SK-N-SH treated with all-trans-retinoic acid at 6 μM for 48 hours (cell line): Measurements from ENCODE around the gene TMA7B.

Source experiments
- ATAC-seq: fragments of 200-7000 bp; cut with Tn5 transposase; 3 replicates; pipeline ENCODE4 v1.9.1; 2020; ENCODE audit warnings: mild to moderate bottlenecking, moderate library complexity
- ARNTL ChIP-seq: fragments of 450-650 bp; formaldehyde crosslinking; IDR thresholded peaks from 2 replicates; pipeline ENCODE4 v1.5.0; 2020; ENCODE audit warnings: low read depth, mild to moderate bottlenecking, moderate library complexity, borderline replicate concordance
- BACH2 ChIP-seq: fragments of 250-450 bp; sonication (Bioruptor Pico); IDR thresholded peaks from 2 replicates; pipeline ENCODE4 v1.9.0; 2021; ENCODE audit warnings: mild to moderate bottlenecking, borderline replicate concordance
- CREB5 ChIP-seq: fragments of 250-450 bp; sonication (Bioruptor Pico); IDR thresholded peaks from 2 replicates; pipeline ENCODE4 v1.5.1; 2020; ENCODE audit warnings: low read depth, mild to moderate bottlenecking, moderate library complexity
- CSDC2 ChIP-seq: fragments of 250-450 bp; sonication (Bioruptor Pico); IDR thresholded peaks from 2 replicates; pipeline ENCODE4 v1.5.0; 2020; ENCODE audit warnings: mild to moderate bottlenecking, moderate library complexity
- CSRNP3 ChIP-seq: fragments of 250-450 bp; sonication (Bioruptor Pico); IDR thresholded peaks from 2 replicates; pipeline ENCODE4 v1.5.1; 2021; ENCODE audit warnings: mild to moderate bottlenecking, moderate library complexity
- PATZ1 ChIP-seq: fragments of 250-450 bp; sonication (Bioruptor Pico); IDR thresholded peaks from 2 replicates; pipeline ENCODE4 v1.8.0; 2020; ENCODE audit warnings: mild to moderate bottlenecking, moderate library complexity, borderline replicate concordance
- POU6F1 ChIP-seq: fragments of 250-450 bp; sonication (Bioruptor Pico); IDR thresholded peaks from 2 replicates; pipeline ENCODE4 v1.8.0; 2021; ENCODE audit warnings: low read depth, mild to moderate bottlenecking, moderate library complexity, borderline replicate concordance
- PPARA ChIP-seq: fragments of 250-450 bp; sonication (Bioruptor Pico); IDR thresholded peaks from 2 replicates; pipeline ENCODE4 v1.5.0; 2020; ENCODE audit warnings: mild to moderate bottlenecking, borderline replicate concordance
- RARB ChIP-seq: fragments of 250-450 bp; sonication (Bioruptor Pico); IDR thresholded peaks from 2 replicates; pipeline ENCODE4 v1.8.0; 2021; ENCODE audit warnings: mild to moderate bottlenecking, moderate library complexity
- SNAI2 ChIP-seq: fragments of 250-450 bp; sonication (Bioruptor Pico); IDR thresholded peaks from 2 replicates; pipeline ENCODE4 v1.5.0; 2020; ENCODE audit warnings: mild to moderate bottlenecking, moderate library complexity
- TCF4 ChIP-seq: fragments of 250-450 bp; sonication (Bioruptor Pico); IDR thresholded peaks from 2 replicates; pipeline ENCODE4 v1.8.0; 2021; ENCODE audit warnings: mild to moderate bottlenecking, moderate library complexity, borderline replicate concordance
- TOX ChIP-seq: fragments of 250-450 bp; sonication (Bioruptor Pico); IDR thresholded peaks from 2 replicates; pipeline ENCODE4 v1.8.0; 2021; ENCODE audit warnings: mild to moderate bottlenecking, moderate library complexity, borderline replicate concordance
- TSHZ2 ChIP-seq: fragments of 250-450 bp; sonication (Bioruptor Pico); IDR thresholded peaks from 2 replicates; pipeline ENCODE4 v1.5.0; 2020; ENCODE audit warnings: mild to moderate bottlenecking, moderate library complexity
- ZC3H10 ChIP-seq: fragments of 250-450 bp; sonication (Bioruptor Pico); IDR thresholded peaks from 2 replicates; pipeline ENCODE4 v1.5.1; 2021; ENCODE audit warnings: mild to moderate bottlenecking, moderate library complexity
- ZFP3 ChIP-seq: fragments of 250-450 bp; sonication (Bioruptor Pico); IDR thresholded peaks from 2 replicates; pipeline ENCODE4 v1.5.0; 2020; ENCODE audit warnings: mild to moderate bottlenecking, moderate library complexity
- ZFP30 ChIP-seq: fragments of 450-650 bp; formaldehyde crosslinking; IDR thresholded peaks from 2 replicates; pipeline ENCODE4 v1.5.0; 2022; ENCODE audit warnings: mild to moderate bottlenecking, moderate library complexity
- ZNF565 ChIP-seq: fragments of 450-650 bp; formaldehyde crosslinking; conservative IDR thresholded peaks from 2 replicates; pipeline ENCODE4 v1.5.0; 2020; ENCODE audit warnings: low read depth, mild to moderate bottlenecking, moderate library complexity
- ZNF8 ChIP-seq: fragments of 450-650 bp; formaldehyde crosslinking; IDR thresholded peaks from 2 replicates; pipeline ENCODE4 v1.5.0; 2020; ENCODE audit warnings: mild to moderate bottlenecking, moderate library complexity

TMA7B gene

GRCh38 chr22:39997939-39998726 is 37.9 kb downstream of the TMA7B start:
- ATAC-seq, result no peak
- TF ChIP-seq PATZ1 (CRISPR knock-in tag) (no peak), TOX (CRISPR knock-in tag) (no peak), CSDC2 (CRISPR knock-in tag) (no peak), ZNF8 (CRISPR knock-in tag) (no peak), ARNTL (CRISPR knock-in tag) (no peak), RARB (CRISPR knock-in tag) (no peak), ZFP3 (CRISPR knock-in tag) (no peak), CREB5 (CRISPR knock-in tag) (no peak), TSHZ2 (no peak), CSRNP3 (no peak), PPARA (CRISPR knock-in tag) (no peak), SNAI2 (CRISPR knock-in tag) (no peak)

GRCh38 chr22:39999144-39999757 is 39.1 kb downstream of the TMA7B start:
- ATAC-seq, result no peak
- TF ChIP-seq ZNF8 (CRISPR knock-in tag) (no peak), BACH2 (CRISPR knock-in tag) (no peak), ZFP30 (CRISPR knock-in tag) (no peak), TCF4 (CRISPR knock-in tag) (no peak), CREB5 (CRISPR knock-in tag) (no peak), PATZ1 (CRISPR knock-in tag) (no peak), PPARA (CRISPR knock-in tag) (no peak), CSDC2 (CRISPR knock-in tag) (no peak), RARB (CRISPR knock-in tag) (no peak), ZNF565 (no peak), ZC3H10 (CRISPR knock-in tag) (no peak), POU6F1 (no peak), ARNTL (CRISPR knock-in tag) (no peak), TOX (CRISPR knock-in tag) (no peak)
